Sigmoid colon (tissue), 4 donors: ENCODE data around the gene ZNF670.

Experiments
- CTCF ChIP-seq, 4 experiments: fragments of 450-650 bp in 3 of 4; fragments of 200-600 bp in 1 of 4; IDR thresholded peaks; one replicate each; pipeline ENCODE4 v1.5.1; 2016 to 2019; ENCODE audit warnings: antibody characterized with exemption in 4 of 4, mild to moderate bottlenecking in 3 of 4, moderate library complexity in 2 of 4
- EP300 ChIP-seq, 4 donors: sonication (generic); formaldehyde crosslinking; IDR thresholded peaks; one replicate each; pipeline ENCODE4 v1.6.1; 2017; ENCODE audit warnings: antibody characterized with exemption in 4 of 4
- POLR2A ChIP-seq, 2 donors: fragments of 450-650 bp; IDR thresholded peaks; one replicate each; pipeline ENCODE4 v1.6.1; 2016; ENCODE audit warnings: antibody characterized with exemption in 2 of 2, mild to moderate bottlenecking in 2 of 2, moderate library complexity in 2 of 2
- POLR2AphosphoS5 ChIP-seq, 4 donors: sonication (generic); formaldehyde crosslinking; IDR thresholded peaks; one replicate each; pipeline ENCODE4 v1.6.1; 2017; ENCODE audit warnings: antibody characterized with exemption in 4 of 4

- TF ChIP-seq CTCF (IDR thresholded peaks at IDR 0.05) (no peak), EP300 (IDR thresholded peaks at IDR 0.05) (no peak), POLR2AphosphoS5 (IDR thresholded peaks at IDR 0.05) (no peak), POLR2A (IDR thresholded peaks at IDR 0.05) (no peak)
Observed at GRCh38 chr1:247037511-247038320, 40.9 kb downstream of the ZNF670 start.
